Activated T-helper 9 cell treated with anti-CD3 and anti-CD28 coated beads, Interleukin-2, amount 50 U/mL, for 16 hours (primary cell): ENCODE measurements around the gene ZBTB39.
"Not testable (repeated sequence)": the region's sequence is repeated elsewhere in the genome, so short reads cannot be mapped to it uniquely, and the experiment has no call there.

Experiments used
- DNase-seq: peaks from one replicate; pipeline ENCODE4 v3.0.0-alpha.2; 2020; ENCODE audit warnings: low read depth

ZBTB39 gene

DNA sequence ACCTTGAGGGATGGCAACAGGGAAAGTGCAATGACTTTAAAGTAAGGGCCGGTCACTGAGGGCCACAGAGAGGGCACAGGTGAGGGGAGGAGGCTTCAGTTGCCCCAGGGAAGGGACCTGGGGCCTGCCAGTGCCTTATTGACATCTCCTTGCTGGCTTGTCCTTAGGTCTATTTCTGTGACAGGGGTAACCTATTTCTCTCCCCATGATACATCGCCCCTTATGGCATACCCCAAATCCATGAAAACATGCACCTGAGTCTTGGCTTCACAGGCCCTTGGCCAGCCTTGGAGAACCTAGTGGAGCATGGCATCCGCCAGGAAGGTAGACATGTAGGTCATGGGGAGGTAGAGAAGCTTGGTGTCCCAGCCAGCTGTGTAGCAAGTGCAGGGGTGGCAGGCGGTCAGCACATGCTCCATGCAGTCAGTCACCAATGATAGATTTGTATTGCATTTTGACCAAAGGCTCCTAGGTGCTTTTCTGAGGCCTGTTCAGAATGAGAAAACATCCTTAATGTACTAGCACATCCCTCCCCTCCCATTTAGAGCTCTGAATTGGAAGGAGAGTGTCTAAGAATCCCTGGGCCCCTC, 25.3 kb downstream of the ZBTB39 start:
- no peak for DNase-seq

DNA sequence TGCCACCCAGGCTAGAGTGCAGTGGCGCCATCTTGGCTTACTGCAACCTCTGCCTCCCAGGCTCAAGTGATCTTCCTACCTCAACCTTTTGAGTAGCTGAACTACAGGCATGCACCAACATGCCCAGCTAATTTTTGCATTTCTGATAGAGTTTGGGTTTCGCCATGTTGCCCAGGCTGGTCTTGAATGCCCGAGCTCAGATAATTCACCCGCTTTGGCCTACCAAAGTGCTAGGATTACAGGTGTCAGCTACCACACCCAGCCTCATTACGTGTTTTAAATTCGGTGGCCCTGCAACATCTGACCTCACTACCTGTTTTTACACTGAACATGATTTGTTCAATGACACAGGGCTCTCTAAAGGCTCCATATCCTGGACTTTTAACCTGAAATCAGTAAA, 26.1 kb downstream of the ZBTB39 start:
- DNase-seq, result no peak

DNA sequence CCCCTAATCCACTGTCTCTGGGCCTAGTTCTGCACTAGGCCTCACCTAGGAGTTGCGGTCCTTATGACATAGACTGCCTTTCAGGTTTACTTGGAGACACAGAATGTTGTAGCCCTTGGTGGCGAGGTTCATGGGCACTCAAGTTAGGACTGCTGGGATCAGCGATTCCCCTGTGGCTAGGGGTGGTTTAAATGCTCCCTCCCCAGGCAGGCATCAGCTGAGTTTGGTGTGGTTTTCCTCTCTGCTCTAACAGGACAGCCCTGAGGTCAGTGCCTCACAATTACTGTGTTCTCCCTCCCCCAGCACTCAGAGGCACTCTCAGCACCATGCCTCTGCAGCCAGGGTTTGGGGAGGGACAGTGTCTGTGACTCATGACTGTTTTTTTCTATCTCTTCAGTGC, 26.7 kb downstream of the ZBTB39 start:
- DNase-seq, result no peak

DNA sequence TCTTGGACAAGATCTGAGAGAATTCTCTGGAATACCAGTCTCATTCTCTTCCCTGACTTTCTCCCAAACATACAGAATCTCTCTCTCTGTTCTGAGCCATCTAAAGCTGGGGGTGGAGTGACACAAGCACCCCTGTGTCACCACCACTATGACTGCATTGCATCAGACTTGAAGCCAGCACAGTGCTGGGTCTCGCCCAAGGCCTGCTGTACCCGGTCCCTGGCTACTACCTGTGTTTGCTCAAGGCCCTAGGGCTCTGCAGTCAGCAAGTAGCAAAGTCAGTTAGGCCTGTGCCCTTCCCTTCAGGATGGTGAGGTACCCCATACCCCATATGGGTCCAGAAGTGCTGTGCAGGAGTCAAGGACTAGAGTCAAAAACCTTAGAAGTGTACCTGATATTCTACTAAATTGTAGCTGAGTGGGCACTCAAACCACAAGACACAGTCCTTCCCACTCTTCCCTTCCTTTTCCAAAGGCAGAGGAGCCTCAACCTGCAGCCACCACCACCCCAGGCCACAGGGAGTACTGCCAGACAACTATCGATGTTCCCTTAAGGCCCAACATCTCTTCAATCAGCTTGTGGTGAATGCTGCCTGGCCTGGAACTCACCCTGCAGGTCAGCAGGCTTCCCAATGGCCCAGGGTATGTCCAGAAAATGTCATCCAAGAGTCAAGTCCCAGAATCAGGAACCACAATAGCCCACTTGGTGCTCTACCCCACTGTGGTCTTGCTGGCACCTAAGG, 27.8 kb downstream of the ZBTB39 start:
- no peak for DNase-seq

DNA sequence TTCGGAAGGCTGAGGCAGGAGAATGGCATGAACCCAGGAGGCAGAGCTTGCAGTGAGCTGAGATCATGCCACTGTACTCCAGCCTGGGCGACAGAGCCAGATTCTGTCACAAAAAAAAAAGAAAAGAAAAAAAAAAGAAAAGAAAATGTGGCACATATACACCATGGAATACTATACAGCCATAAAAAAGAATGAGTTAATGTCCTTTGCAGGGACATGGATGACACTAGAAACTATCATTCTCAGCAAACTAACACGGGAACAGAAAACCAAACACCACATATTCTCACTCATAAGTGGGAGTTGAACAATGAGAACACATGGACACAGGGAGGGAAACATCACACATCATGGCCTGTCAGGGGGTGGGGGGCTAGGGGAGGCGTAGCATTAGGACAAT, 29.0 kb downstream of the ZBTB39 start:
- DNase-seq, result not testable (repeated sequence)

DNA sequence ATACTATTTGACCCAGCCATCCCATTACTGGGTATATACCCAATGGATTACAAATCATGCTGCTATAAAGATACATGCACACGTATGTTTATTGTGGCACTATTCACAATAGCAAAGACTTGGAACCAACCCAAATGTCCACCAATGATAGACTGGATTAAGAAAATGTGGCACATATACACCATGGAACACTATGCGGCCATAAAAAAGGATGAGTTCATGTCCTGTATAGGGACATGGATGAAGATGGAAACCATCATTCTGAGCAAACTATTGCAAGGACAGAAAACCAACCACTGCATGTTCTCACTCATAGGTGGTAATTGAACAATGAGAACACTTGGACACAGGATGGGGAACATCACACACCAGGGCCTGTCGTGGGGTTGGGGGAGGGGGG, 32.1 kb downstream of the ZBTB39 start:
- DNase-seq, result not testable (repeated sequence)

DNA sequence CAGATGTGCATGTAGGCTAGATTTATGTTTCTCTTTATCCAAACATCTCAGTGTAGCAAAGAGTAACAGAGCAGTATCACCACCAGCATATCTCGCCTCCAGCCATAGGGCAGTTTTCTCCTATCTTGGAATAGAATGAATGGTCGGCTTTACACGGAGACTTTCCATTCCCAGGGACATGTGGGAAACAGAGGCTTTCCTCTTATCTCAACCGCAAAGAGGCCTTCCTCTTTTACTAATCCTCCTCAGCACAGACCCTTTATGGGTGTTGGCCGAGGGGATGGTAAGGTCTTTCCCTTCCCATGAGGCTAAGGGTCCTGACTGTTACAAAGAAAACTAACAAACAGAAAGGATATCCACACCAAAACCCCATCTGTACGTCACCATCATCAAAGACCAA, 37.4 kb downstream of the ZBTB39 start:
- not testable (repeated sequence) for DNase-seq

DNA sequence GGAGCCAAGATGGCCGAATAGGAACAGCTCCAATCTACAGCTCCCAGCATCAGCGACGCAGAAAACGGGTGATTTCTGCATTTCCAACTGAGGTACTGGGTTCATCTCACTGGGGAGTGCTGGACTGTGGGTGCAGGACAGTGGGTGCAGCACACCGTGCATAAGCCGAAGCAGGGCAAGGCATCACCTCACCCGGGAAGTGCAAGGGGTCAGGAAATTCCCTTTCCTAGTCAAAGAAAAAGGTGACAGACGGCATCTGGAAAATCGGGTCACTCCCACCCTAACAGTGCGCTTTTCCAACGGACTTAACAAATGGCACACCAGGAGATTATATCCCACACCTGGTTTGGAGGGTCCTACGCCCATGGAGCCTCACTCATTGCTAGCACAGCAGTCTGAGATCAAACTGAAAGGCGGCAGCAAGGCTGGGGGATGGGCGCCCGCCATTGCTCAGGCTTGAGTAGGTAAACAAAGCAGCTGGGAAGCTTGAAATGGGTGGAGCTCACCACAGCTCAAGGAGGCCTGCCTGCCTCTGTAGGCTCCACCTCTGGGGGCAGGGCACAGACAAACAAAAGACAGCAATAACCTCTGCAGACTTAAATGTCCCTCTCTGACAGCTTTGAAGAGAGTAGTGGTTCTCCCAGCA, 40.2 kb downstream of the ZBTB39 start:
- DNase-seq, result not testable (repeated sequence)

DNA sequence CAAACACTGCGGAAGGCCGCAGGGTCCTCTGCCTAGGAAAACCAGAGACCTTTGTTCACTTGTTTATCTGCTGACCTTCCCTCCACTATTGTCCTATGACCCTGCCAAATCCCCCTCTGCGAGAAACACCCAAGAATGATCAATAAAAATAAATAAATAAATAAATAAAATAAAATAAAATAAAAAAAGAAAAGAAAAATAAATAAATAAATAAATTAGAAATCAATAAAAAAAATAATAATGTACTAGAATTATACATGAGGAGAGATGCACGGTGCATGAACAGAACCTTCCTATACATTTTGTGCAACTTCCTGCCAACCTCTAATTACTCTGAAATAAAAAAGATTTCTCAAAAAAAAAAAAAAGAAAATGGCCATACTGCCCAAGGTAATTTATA, 41.2 kb downstream of the ZBTB39 start:
- not testable (repeated sequence) for DNase-seq

DNA sequence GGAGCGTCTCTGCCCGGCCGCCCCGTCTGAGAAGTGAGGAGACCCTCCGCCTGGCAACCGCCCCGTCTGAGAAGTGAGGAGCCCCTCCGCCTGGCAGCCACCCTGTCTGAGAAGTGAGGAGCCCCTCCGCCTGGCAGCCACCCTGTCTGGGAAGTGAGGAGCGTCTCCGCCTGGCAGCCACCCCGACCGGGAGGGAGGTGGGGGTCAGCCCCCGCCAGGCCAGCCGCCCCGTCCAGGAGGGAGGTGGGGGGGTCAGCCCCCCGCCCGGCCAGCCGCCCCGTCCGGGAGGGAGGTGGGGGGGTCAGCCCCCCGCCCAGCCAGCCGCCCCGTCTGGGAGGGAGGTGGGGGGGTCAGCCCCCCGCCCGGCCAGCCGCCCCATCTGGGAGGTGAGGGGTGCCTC, 42.8 kb downstream of the ZBTB39 start:
- DNase-seq, result not testable (repeated sequence)

DNA sequence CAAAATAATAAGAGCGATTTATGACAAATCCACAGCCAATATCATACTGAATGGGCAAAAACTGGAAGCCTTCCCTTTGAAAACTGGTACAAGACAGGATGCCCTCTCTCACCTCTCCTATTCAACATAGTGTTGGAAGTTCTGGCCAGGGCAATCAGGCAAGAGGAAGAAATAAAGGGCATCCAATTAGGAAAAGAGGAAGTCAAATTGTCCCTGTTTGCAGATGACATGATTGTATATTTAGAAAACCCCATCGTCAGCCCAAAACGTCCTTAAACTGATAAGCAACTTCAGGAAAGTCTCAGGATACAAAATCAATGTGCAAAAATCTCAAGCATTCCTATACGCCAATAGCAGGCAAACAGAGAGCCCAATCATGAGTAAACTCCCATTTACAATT, 44.1 kb downstream of the ZBTB39 start:
- not testable (repeated sequence) for DNase-seq

DNA sequence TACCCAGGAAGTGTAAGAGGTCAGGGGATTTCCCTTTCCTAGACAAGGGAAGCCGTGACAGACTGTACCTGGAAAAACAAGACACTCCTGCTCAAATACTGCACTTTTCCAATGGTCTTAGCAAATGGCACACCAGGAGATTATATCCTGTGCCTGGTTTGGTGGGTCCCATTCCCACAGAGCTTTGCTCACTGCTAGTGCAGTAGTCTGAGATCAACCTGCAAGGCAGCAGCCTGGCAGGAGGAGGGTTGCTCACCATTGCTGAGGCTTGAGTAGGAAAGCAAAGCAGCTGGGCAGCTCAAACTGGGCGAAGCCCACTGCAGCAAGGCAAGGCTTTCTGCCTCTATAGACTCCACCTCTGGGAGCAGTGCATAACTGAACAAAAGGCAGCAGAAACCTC, 47.9 kb downstream of the ZBTB39 start:
- DNase-seq, result no peak

DNA sequence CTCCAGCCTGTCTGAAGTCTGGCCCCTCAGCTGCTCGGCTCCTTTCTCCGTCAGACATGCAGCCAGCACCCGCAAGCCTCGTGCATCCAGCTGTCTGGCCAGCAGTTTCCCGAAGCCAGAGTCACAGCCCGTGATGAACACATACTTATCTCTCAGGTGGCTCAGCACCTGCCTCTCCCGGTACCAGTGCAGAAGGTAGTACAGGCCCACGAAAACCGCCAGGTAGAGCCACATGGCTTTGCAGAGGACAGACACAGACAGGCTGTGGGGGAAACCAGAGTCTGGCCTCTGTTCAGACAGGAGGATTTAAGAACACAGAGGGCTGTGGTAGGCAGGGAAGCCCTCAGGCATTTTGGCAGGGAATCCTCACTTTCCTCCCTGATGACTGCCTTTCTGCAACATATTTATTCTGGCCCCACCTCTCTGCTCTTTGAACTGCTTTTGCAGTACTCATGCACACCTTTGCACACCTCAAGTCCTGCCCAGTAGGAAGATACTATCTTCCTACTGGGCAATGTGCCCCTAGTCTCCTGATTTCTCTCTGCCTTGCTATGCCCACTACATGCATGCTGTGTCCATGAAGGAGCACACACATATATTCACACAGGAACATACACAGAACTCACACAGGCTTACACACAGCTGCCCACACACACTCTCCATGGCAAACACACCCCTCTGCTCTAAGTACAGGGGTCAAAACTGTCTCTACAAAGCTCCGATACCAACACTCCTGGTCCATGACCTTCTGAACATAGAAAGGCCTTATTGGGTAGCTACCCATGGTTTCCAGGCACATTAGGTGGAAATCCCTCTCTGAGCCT, 48.9 kb downstream of the ZBTB39 start, which contains the start of gene RDH16:
Gene RDH16, minus strand, starts transcription at position 380 of the 824 bp plus-strand sequence. Its CDS starts 146 bp downstream, at position 234.
- DNase-seq, result no peak

DNA sequence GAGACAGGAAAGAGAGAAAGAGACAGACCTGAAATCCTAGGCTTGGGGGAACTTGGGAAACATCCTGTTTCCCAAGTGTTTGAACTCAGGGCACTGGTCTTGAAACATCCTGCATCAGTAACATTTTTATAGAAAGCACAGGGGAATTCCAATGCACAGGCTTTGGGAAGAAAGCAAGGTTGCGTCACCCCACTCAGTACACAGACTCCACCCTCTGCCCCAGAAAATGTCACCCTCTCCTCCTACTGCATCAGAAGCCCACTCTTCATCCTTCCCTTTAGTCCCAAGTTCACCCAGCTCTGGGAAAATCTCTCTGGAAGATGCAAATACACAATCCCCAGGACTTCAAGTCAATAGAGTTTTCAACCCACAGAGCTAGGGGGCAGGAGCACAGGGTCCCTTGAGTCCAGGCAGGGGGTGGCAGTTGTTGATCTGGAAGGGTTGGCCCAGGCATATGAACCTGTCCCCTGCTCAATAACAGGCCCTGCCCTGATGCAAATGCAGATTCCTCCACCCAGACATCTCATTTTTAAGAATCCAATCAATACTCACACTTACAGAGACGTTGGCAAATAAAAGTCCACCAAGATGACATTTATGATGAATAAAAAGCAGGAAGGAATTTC, 50.6 kb downstream of the ZBTB39 start:
- DNase-seq, result no peak

DNA sequence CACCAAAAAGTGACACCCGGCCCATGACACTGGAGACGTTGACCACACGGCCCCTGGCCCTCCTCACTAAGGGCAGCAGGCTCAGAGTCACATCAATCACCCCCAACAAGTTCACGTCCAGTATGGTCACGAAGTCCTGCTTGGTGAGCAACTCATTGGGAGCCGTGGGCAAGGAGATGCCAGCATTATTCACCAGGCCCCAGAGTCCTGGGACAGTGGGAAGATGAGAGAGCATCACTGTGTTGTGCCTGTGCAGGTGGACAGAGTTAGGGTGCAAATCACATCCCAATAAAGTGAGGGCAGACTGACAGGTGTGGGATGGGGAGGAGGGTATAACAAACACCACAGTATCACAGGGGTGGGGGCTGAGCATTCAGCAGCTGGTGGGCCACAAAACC, 51.4 kb downstream of the ZBTB39 start:
- DNase-seq, result no peak

DNA sequence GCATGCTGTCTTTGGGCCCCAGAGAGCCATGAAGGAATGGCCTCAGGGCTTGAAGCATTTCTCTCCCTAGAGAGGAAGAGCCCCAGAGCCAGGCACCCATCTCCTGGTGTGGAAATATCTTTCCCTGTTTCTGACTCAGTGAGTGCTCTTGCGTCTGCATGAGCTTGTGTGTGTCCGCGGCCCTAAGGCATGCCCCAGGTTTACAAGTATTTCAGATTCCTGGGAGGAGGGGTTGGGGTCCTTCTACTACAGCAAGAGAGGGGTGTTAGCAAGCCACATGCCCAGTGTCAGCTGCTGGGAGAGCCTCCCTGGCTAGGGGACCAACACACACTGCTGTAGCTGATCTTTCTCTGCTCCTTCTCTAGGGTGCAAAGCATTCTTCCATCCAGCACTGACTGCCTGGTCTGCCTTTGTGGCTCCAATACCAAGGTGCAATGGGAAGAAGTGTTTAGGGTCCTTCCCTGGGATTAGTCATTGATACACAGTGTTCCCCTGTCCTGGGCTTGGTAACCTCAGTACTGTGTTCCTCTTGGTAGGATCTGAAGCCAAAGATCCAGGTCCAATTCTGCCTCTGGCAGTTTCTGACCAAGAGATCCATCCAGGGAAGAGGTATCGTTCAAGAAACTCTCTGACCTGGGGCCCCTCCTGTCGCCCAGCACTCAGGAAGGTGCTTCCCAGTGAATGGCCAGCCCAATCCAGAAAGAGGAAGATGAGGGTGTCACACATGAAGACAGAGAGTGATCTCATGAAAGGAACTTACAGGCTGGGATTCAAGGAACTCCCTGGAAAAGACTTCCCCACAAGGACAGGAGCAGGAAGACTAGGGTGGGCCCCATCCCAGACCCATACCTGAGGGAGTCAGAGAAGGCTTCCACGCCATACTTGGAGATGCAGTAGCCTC, 52.0 kb downstream of the ZBTB39 start:
- no peak for DNase-seq

DNA sequence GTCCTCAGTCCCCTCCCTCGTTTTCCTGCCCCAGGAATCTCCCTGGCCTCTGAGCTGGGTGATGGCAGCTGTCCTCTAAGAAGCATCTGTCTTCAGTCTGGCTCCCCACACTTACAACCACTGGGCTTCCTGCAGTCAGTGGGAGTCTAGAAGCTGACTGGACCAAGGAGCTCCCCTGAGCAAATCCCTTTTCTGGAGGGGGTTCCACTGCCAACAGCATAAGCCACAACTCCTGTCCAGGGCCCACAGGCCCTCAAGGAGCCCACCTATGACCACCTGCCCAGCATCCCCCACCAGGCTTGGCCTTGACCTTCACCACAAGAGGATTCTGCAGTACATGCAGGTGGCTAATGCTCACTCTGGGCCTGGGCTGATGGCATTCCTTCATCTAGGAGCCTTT, 53.0 kb downstream of the ZBTB39 start:
- DNase-seq, result no peak

DNA sequence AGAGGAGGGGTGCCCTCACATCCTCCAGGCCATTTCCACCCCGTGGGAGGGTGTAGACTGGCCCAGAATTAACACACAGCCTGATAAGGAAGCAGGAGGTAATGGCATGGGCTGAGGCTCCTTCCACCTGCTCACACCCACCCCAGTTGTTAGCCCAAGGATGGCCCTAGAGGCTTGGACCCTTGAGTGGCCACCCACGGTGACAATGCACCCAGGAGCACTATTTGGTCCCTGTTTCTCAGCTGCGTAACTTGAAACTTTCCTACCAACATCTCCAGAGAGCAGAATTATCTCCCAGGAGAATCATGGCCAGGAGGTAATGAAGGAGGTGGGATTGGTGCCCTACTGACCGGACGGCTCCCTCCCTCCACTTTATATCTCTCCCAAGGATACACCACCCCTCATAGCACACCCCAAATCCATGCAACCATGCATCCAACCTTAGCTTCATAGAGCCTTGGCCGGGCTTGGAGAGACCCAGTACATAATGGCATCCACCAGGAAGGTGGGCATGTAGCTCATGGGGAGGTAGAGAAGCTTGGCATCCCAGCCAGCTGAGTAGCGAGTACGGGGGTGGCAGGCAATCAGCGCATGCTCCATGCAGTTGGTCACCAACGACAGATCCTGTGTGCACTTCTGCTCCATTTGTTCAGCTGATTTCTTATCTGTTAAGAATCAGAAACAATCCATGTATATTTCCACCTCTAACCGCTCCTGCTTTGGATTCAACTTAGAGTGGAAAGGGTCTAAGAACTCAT, 54.6 kb downstream of the ZBTB39 start:
- DNase-seq, result no peak

DNA sequence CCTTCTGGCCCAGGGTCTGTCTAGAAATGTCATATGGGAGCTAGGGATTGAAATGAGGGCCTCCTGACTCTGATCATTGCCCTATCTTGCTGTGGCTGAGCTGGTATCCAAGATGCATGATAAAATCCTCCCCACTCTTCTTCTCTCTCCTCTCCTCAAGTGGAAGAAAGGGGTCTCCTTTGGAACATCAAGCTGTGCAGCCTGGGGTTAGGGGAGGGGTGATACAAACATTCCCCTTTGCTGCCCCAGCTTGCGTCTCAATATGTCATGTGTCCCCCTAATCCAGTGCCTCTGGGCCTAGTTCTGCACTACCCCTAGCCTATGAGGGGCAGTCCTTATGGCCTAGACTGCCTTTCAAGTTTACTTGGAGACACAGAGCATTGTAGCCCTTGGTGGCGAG, 57.5 kb downstream of the ZBTB39 start:
- DNase-seq, result no peak
